Measurements from ENCODE around the gene VGLL4.

Gene VGLL4

GRCh38 chr3:11563159-11563864, 80.4 kb downstream of the VGLL4 start:
- no peak for DNase-seq

- no peak for DNase-seq
Measured at GRCh38 chr3:11562277-11562881, 81.3 kb downstream of the VGLL4 start.

- no peak for DNase-seq
Measured at GRCh38 chr3:11560746-11561145, 83.0 kb downstream of the VGLL4 start.

GRCh38 chr3:11559816-11560633, 83.7 kb downstream of the VGLL4 start:
- DNase-seq = no peak

- no peak for DNase-seq
Measured at GRCh38 chr3:11558918-11559815, 84.5 kb downstream of the VGLL4 start.

GRCh38 chr3:11558411-11558903, 85.3 kb downstream of the VGLL4 start:
- DNase-seq = no peak

GRCh38 chr3:11558002-11558401, 85.7 kb downstream of the VGLL4 start:
- DNase-seq = no peak

GRCh38 chr3:11556851-11557644, 86.7 kb downstream of the VGLL4 start:
- DNase-seq = no peak

- DNase-seq = no peak
Measured at GRCh38 chr3:11555881-11556633, 87.7 kb downstream of the VGLL4 start.

GRCh38 chr3:11555211-11555782, 88.4 kb downstream of the VGLL4 start:
- DNase-seq = no peak

GRCh38 chr3:11554666-11555065, 89.0 kb downstream of the VGLL4 start:
- no peak for DNase-seq

- DNase-seq = no peak
Measured at GRCh38 chr3:11554236-11554610, 89.5 kb downstream of the VGLL4 start.

- DNase-seq = no peak
Measured at GRCh38 chr3:11553436-11554235, 90.1 kb downstream of the VGLL4 start.

GRCh38 chr3:11552289-11553264, 91.1 kb downstream of the VGLL4 start:
- no peak for DNase-seq

GRCh38 chr3:11551036-11551435, 92.7 kb downstream of the VGLL4 start:
- DNase-seq = no peak

GRCh38 chr3:11549580-11550140, 94.1 kb downstream of the VGLL4 start:
- no peak for DNase-seq

- DNase-seq = no peak
Measured at GRCh38 chr3:11548721-11549131, 95.0 kb downstream of the VGLL4 start.

- no peak for DNase-seq
Measured at GRCh38 chr3:11547498-11547897, 96.2 kb downstream of the VGLL4 start.
